Pancreas (tissue), 10 donors: ENCODE measurements around the gene C19orf85. TPM values are rescaled to one million over a fixed set of nuclear protein-coding genes. Genes with fewer than 3 reads are reported as not detected.

Source experiments
- ATAC-seq, 4 donors: fragments of 200-7000 bp; cut with Tn5 transposase; one replicate each; pipeline versions ENCODE4 v1.8.0 to v1.9.1; 2020; ENCODE audit warnings: mild to moderate bottlenecking in 4 of 4, moderate library complexity in 4 of 4
- DNase-seq, 6 donors: peaks; one replicate each; pipeline ENCODE4 v3.0.0-alpha.2; 2020
- FAIRE-seq: peaks from 2 replicates; lab custom pipeline; 2012; peaks lifted over from hg19 to GRCh38; lab: Jason Lieb, UNC
- H3K27ac ChIP-seq, 4 donors: fragments of 200-600 bp; sonication (generic); 1 replicate in 3 of 4; 2 replicates in 1 of 4; pipeline versions ENCODE4 v1.5.0 to v1.8.0; 2020
- H3K27me3 ChIP-seq, 4 donors: fragments of 200-600 bp; one replicate each; pipeline ENCODE4 v1.8.0; 2021
- H3K36me3 ChIP-seq, 3 donors: fragments of 200-600 bp; sonication (generic) in 1 of 3; one replicate each; pipeline versions ENCODE4 v1.5.0 to v1.8.0; 2020 to 2021
- H3K4me1 ChIP-seq, 3 donors: fragments of 200-600 bp; one replicate each; pipeline ENCODE4 v1.8.0; 2021
- H3K4me3 ChIP-seq, 4 donors: fragments of 200-600 bp; sonication (generic) in 2 of 4; one replicate each; pipeline versions ENCODE4 v1.5.0 to v1.8.0; 2020 to 2021
- H3K9me3 ChIP-seq, 4 donors: fragments of 200-600 bp; one replicate each; pipeline ENCODE4 v1.8.0; 2021
- CTCF ChIP-seq, 4 donors: fragments of 200-600 bp; sonication (generic) in 3 of 4; IDR thresholded peaks; one replicate each; pipeline versions ENCODE4 v1.5.0 to v1.8.0; 2021; ENCODE audit warnings: antibody characterized with exemption in 4 of 4
- WGBS, 2 donors: extraction: QIAGEN DNeasy Blood & Tissue Kit; methylation state at CpG; one replicate each; pipeline ENCODE4 v1.1.7; 2013; 5-methylcytosine and 5-hydroxymethylcytosine counted together
- intact Hi-C, 3 donors: fragments of 100-400 bp; cut with DNase I; formaldehyde crosslinking; loops; one replicate each; pipeline versions ENCODE4 v1.11.1 to v1.14.2; 2022
- polyA plus RNA-seq, 2 donors: library from polyadenylated mRNA; stranded (reverse); fragments of 200-250 nt; gene quantifications; one replicate each; pipeline ENCODE4 v1.2.3, GENCODE V29; 2013
- total RNA-seq, 6 donors: library from RNA; stranded (reverse); fragmentation: NEBNext Ultra II Directional in 4 of 6; extraction: Animal tissue kit (Norgen Biotek cat#: 25700) in 4 of 6; gene quantifications; one replicate each; pipeline versions ENCODE4 v1.2.1 to v1.2.4, GENCODE V29; 2021 to 2023
- donor health status: healthy with polysubstance abuse.
- donor health status: DM: no; HTN: no; CAD: no; lungs with moderate emphysema.
- donor health status: DM: no; HTN: no; CAD: no.
- donor health status: control.
- donor health status: control.
- donor health status: Bipolar disorder and iron deficiency.
- donor health status: DM: yes; HTN: yes; CAD: no.
- donor health status: DM: no; HTN: no; CAD: no.
- donor health status: DM: no; HTN: no; CAD: no.
- donor health status: DM: yes; HTN: yes; CAD: no.

C19orf85 gene
- total and polyA plus RNA-seq, 8 donors: not detected

DNA sequence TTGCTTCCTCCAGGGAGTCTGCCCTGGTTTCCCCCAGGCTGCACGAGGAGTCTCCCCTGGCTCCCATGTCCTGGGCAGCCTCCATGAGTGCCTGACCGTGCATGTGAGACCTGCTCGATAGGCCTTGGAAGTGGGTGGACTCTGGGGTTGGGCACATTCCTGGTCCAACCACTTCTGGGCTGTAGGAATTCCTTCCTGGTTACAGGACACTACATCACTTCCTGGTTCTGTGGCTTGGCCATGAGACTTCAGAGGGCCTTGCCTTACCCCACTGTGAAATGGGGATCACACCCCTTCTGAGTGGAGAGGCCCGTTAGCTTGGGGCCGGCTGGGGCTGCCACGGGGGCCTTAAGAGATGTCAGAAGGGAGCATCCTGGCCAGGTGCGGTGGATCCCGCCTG, 7.9 kb upstream of the C19orf85 start:
- DNase-seq (peak in 1 of 6 donors; percentile 13), FAIRE-seq (no peak), ATAC-seq (no peak)
- WGBS, 2 donors: 61 to 68% methylated on average over 8 of the region's 8 CpGs
- Histone ChIP-seq H3K27ac (no peak overlapping the region), H3K36me3 (no peaks in the 10 kb centered on the region), H3K4me3 (no peak overlapping the region), H3K27me3 (no peaks in the 10 kb centered on the region), H3K4me1 (peaks cover 0 to 8% (median under 1%) of the 10 kb centered on the region in 3 donors), H3K9me3 (no peaks in the 10 kb centered on the region)
- TF ChIP-seq CTCF (IDR thresholded peaks at IDR 0.05): no peak
- intact Hi-C loops: no loop called here

DNA sequence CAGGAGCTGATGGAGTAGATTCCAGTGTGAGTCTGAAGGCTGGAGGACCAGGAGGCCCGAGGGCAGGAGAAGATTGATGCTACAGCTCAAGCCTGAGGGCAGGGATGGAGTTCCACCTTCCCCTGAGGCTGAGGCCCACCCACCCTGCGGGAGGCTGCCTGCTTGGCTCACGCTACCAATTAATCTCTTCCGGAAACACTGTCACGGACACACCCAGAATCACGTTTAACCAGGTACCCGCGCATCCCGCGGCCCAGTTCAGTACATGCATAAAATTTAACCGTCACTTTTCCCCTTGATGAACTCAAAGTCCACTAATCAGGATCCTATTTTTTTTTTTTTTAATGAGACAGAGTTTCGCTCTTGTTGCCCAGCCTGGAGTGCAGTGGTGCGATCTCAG, 6.7 kb upstream of the C19orf85 start:
- FAIRE-seq (no peak), ATAC-seq (no peak), DNase-seq (no peak)
- no peak for TF ChIP-seq CTCF (IDR thresholded peaks at IDR 0.05)
- intact Hi-C loops: no loop called here
- H3K27ac ChIP-seq: no peak overlapping the region
- H3K9me3 ChIP-seq: no peaks in the 10 kb centered on the region
- no peaks in the 10 kb centered on the region for H3K27me3 ChIP-seq
- H3K4me3 ChIP-seq: no peak overlapping the region
- peaks cover 0 to 6% (median 0%) of the 10 kb centered on the region in 3 donors for H3K4me1 ChIP-seq
- WGBS, 2 donors: 72 to 77% methylated on average over 13 of the region's 13 CpGs
- H3K36me3 ChIP-seq: no peaks in the 10 kb centered on the region

DNA sequence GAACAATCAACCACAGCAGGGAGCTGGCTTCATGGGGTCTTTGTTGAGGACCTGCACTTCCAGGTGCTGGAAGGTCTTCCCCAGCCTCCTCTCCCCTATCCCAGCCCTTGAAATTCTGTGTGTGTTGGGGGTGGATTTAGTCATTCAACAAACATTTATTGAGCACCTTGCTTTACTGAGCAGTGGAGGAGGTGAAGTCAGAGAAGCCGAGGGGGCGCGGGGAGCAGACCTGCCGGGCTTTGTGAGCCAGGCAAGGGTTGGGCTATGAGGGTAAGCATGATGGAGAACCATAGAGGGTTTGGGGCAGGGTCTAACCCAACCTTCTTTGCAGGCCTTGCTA, 3.5 kb upstream of the C19orf85 start:
- intact Hi-C loops: no loop called here
- FAIRE-seq: no peak

DNA sequence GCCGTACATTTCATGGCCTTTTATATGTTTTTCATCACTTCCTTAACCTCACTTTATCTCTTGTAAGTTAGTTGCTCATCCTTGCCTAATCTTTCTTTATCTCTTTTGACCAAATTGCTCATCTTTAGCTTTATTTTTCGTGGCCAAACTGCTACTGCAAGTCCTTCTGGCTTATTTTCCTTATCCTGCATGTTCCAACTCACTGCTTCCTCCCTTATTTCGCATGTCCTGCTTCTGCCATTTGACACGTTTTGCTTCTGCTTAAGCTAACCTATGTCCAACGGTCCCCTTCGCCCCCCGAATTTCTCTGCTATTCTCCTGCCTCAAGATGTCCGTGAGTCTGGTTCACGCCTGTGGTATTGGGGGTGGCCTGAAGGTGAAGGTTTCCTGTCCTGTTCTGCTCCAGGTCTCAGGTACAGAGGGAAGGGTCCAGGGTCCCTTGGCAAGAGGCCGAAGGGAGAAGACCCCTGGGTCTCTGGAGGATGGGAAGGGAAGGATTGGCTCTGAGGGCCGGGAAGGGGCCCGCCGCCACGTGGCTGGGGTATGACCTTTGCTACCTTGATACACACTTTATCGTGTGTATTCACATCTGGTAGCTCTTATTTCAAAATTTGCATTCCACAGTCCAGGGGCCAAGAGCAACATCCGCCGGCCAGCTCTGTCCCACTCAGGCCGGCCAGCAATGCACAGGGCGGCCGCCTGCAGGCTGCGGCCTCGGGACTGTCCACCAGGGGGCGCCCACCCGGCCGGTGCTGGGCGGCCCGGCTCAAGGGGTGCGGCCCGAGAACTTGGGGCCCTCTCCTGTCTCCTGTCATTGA, 2.9 kb upstream of the C19orf85 start:
- H3K4me1 ChIP-seq: peaks cover 0 to under 1% (median 0%) of the 10 kb centered on the region in 3 donors
- H3K27ac ChIP-seq: no peak overlapping the region
- no peak overlapping the region for H3K4me3 ChIP-seq
- TF ChIP-seq CTCF (IDR thresholded peaks at IDR 0.05): peak; percentile 99 to 100 (median 99)
- H3K9me3 ChIP-seq: no peaks in the 10 kb centered on the region
- FAIRE-seq: no peak
- WGBS, 2 donors: 22 to 25% methylated on average over 29 of the region's 29 CpGs
- no peaks in the 10 kb centered on the region for H3K36me3 ChIP-seq
- no peaks in the 10 kb centered on the region for H3K27me3 ChIP-seq
- intact Hi-C loops: no loop called here
- peak; percentile 79 to 96 (median 92) for ATAC-seq
- peak in 5 of 6 donors; percentile 36 to 92 (median 74) for DNase-seq

More for the DNA sequence above, 3.5 kb upstream of the C19orf85 start:
- DNase-seq (no peak), ATAC-seq (peak in 1 of 4 donors; percentile 8)
- WGBS, 2 donors: 5 to 8% methylated on average over 4 of the region's 4 CpGs
- Histone ChIP-seq H3K9me3 (no peaks in the 10 kb centered on the region), H3K27me3 (no peaks in the 10 kb centered on the region), H3K4me1 (no peaks in the 10 kb centered on the region), H3K27ac (no peak overlapping the region), H3K4me3 (no peak overlapping the region), H3K36me3 (no peaks in the 10 kb centered on the region)
- TF ChIP-seq CTCF (IDR thresholded peaks at IDR 0.05): peak in 1 of 4 donors; percentile 30

DNA sequence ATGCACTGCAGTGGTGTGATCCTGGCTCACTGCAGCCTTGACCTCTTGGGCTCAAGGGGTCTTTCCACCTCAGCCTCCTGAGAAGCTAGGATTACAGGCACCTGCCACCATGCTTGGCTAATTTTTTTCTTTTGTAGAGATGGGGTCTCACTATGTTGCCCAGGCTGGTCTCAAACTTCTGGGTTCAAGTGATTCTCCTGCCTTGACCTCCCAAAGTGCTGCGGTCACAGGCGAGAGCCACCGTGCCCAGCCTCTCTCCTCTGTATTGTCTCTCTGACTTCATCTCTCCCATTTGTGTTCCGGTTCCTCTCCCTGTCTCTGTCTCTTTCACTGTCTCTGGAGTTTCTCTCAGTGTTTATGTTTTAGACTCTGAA, 1.7 kb upstream of the C19orf85 start:
- Histone ChIP-seq H3K27ac (no peak overlapping the region), H3K36me3 (no peaks in the 10 kb centered on the region), H3K27me3 (no peaks in the 10 kb centered on the region), H3K4me1 (peaks cover 0 to 5% (median 2%) of the 10 kb centered on the region in 3 donors), H3K4me3 (no peak overlapping the region), H3K9me3 (no peaks in the 10 kb centered on the region)
- intact Hi-C loops: no loop called here
- ATAC-seq: no peak
- FAIRE-seq: no peak
- WGBS, 2 donors: 82 to 93% methylated on average over 4 of the region's 4 CpGs
- DNase-seq: no peak
- TF ChIP-seq CTCF (IDR thresholded peaks at IDR 0.05): no peak
